HepG2 (cell line): ENCODE measurements around the gene DHX34. TPM values are rescaled to one million over a fixed set of nuclear protein-coding genes. Genes with fewer than 3 reads are reported as not detected.

Source experiments
- CCAR2 ChIP-seq: fragments of 200-400 bp; formaldehyde crosslinking; optimal IDR thresholded peaks from 2 replicates; pipeline ENCODE3; 2018; ENCODE audit warnings: low read depth, mild to moderate bottlenecking, low read length, moderate library complexity
- EED ChIP-seq: sonication (generic); formaldehyde crosslinking; IDR thresholded peaks from 2 replicates; pipeline ENCODE4 v1.5.0; 2020; ENCODE audit warnings: mild to moderate bottlenecking, missing genetic modification reagents
- KDM6A ChIP-seq: IDR thresholded peaks from 2 replicates; pipeline ENCODE4 v1.6.1; 2016; ENCODE audit warnings: low read depth
- NR2F2 ChIP-seq: IDR thresholded peaks from 2 replicates; pipeline ENCODE4 v1.6.1; 2012; ENCODE audit warnings: low read depth, inconsistent platforms, borderline replicate concordance
- NR2F6 ChIP-seq, 2 experiments: IDR thresholded peaks; 2 replicates each; pipeline ENCODE4 v1.6.1; 2016; ENCODE audit warnings: antibody characterized with exemption in 1 of 2, mild to moderate bottlenecking in 1 of 2
- PAWR ChIP-seq: sonication (generic); formaldehyde crosslinking; IDR thresholded peaks from 2 replicates; pipeline ENCODE4 v1.4.0; 2020; ENCODE audit warnings: missing genetic modification reagents, mild to moderate bottlenecking, borderline replicate concordance
- RBM22 ChIP-seq: fragments of 200-400 bp; formaldehyde crosslinking; optimal IDR thresholded peaks from 2 replicates; pipeline ENCODE3; 2017; ENCODE audit warnings: mild to moderate bottlenecking, low read length, moderate library complexity
- RORA ChIP-seq: sonication (generic); formaldehyde crosslinking; IDR thresholded peaks from 2 replicates; pipeline ENCODE4 v1.5.0; 2020; ENCODE audit warnings: mild to moderate bottlenecking, missing genetic modification reagents, moderate library complexity
- TGIF2 ChIP-seq: IDR thresholded peaks from 2 replicates; pipeline ENCODE4 v1.6.1; 2016; ENCODE audit warnings: control low read depth, missing compliant biosample characterization
- TMF1 ChIP-seq: sonication (generic); formaldehyde crosslinking; IDR thresholded peaks from 2 replicates; pipeline ENCODE4 v1.8.1; 2022; ENCODE audit warnings: low read depth, missing genetic modification reagents
- TSC22D2 ChIP-seq: sonication (generic); formaldehyde crosslinking; IDR thresholded peaks from 2 replicates; pipeline ENCODE4 v1.5.1; 2020; ENCODE audit warnings: missing genetic modification reagents, mild to moderate bottlenecking, borderline replicate concordance
- ZBTB21 ChIP-seq: sonication (generic); formaldehyde crosslinking; IDR thresholded peaks from 2 replicates; pipeline ENCODE4 v1.4.0; 2020; ENCODE audit warnings: missing genetic modification reagents
- ZNF20 ChIP-seq: sonication (generic); formaldehyde crosslinking; IDR thresholded peaks from 2 replicates; pipeline ENCODE4 v1.4.0; 2020; ENCODE audit warnings: mild to moderate bottlenecking, moderate library complexity, missing genetic modification reagents
- ZNF331 ChIP-seq: sonication (generic); formaldehyde crosslinking; IDR thresholded peaks from 2 replicates; pipeline ENCODE4 v1.4.0; 2020; ENCODE audit warnings: missing genetic modification reagents
- ZNF768 ChIP-seq: sonication (generic); formaldehyde crosslinking; IDR thresholded peaks from 2 replicates; pipeline ENCODE4 v1.4.0; 2020; ENCODE audit warnings: missing genetic modification reagents
- polyA plus RNA-seq, 8 experiments: library from polyadenylated mRNA; depleted of rRNA in 3 of 8; stranded (reverse) in 7 of 8; unstranded in 1 of 8; fragments of >200 nt; fragmentation: Illumina TruSeq in 4 of 8; extraction: Trizol in 4 of 8; gene quantifications; 2 replicates each; pipeline versions ENCODE4 v1.2.1 to v1.2.3, GENCODE V29; 2011 to 2016; ENCODE audit warnings: low read depth in 4 of 8, missing spikeins in 1 of 8, mixed read lengths in 1 of 8; ENCODE audit not compliant: insufficient read depth in 1 of 8
- total RNA-seq, 5 experiments: library from RNA; depleted of rRNA; stranded (reverse); fragments of >200 nt; fragmentation: Illumina TruSeq; extraction: Trizol; gene quantifications; 2 replicates each; pipeline ENCODE4 v1.2.3, GENCODE V29; 2016; ENCODE audit warnings: low read depth in 1 of 5
- TF ChIP-seq, protein P1 (sequence below): sonication (generic); formaldehyde crosslinking; IDR thresholded peaks from 2 replicates; pipeline ENCODE4 v1.4.0; 2020; ENCODE audit warnings: mild to moderate bottlenecking, missing genetic modification reagents, borderline replicate concordance
- TF ChIP-seq, protein P2 (sequence below): sonication (generic); formaldehyde crosslinking; IDR thresholded peaks from 2 replicates; pipeline ENCODE4 v1.4.0; 2020; ENCODE audit warnings: missing genetic modification reagents
- TF ChIP-seq, protein P3 (sequence below): sonication (generic); formaldehyde crosslinking; IDR thresholded peaks from 2 replicates; pipeline ENCODE4 v1.4.0; 2020; ENCODE audit warnings: low read depth, mild to moderate bottlenecking, missing genetic modification reagents
- TF ChIP-seq, protein P4 (sequence below): sonication (generic); formaldehyde crosslinking; IDR thresholded peaks from 2 replicates; pipeline ENCODE4 v1.4.0; 2020; ENCODE audit warnings: missing genetic modification reagents
- TF ChIP-seq, protein P5 (sequence below): sonication (generic); formaldehyde crosslinking; IDR thresholded peaks from 2 replicates; pipeline ENCODE4 v1.4.0; 2020; ENCODE audit warnings: missing genetic modification reagents, low read depth, mild to moderate bottlenecking, borderline replicate concordance
- TF ChIP-seq, protein P6 (sequence below): sonication (generic); formaldehyde crosslinking; IDR thresholded peaks from 2 replicates; pipeline ENCODE4 v1.4.0; 2020; ENCODE audit warnings: mild to moderate bottlenecking, missing genetic modification reagents

DHX34 gene
- total and polyA plus RNA-seq, 2 of the 13 experiments (the other 11 are each of a cell fraction or from before 2014, with no cell fraction given): 9.2 to 12.0 TPM

DNA sequence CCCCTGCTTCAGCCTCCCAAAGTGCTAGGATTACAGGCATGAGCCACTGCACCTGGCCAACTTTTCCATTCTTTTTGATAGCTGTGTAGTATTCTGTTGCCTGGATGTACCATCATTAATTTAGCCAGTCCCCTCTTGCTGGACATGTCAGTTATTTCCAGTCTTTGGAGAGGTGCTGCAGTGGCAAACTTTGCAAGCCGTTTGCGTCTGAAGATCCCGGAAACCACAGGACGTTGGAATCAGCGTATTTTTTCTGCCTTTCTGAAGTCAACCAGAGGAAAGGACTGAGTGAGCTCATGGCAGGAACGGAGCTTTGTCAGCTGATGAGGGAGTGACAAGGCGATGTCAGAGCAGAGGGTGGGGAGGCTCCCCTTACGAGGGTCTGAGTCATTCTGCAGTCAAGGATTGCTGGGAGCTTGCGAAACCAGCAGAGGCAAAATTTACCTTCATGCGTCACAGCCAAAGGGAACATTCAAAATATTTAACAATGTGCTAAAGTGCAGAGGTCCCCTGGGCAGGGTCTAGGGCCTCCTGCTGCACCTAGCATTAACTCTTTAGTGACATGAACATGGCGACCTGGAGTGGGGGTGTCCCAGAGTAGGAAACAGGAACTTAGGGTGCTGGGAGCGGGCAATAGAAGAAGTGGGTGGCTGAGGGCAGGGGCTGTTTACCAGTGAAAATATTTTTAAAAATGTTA lies 33.8 kb upstream of the DHX34 start (continued):
- TF ChIP-seq, protein P1, sequence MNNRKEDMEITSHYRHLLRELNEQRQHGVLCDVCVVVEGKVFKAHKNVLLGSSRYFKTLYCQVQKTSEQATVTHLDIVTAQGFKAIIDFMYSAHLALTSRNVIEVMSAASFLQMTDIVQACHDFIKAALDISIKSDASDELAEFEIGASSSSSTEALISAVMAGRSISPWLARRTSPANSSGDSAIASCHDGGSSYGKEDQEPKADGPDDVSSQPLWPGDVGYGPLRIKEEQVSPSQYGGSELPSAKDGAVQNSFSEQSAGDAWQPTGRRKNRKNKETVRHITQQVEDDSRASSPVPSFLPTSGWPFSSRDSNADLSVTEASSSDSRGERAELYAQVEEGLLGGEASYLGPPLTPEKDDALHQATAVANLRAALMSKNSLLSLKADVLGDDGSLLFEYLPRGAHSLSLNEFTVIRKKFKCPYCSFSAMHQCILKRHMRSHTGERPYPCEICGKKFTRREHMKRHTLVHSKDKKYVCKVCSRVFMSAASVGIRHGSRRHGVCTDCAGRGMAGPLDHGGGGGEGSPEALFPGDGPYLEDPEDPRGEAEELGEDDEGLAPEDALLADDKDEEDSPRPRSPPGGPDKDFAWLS (CRISPR knock-in tag): no peak
- TF ChIP-seq EED: no peak
- no peak for TF ChIP-seq ZNF20 (CRISPR knock-in tag)
- peak; percentile 95 for TF ChIP-seq TGIF2
- TF ChIP-seq RBM22: no peak
- TF ChIP-seq, protein P2, sequence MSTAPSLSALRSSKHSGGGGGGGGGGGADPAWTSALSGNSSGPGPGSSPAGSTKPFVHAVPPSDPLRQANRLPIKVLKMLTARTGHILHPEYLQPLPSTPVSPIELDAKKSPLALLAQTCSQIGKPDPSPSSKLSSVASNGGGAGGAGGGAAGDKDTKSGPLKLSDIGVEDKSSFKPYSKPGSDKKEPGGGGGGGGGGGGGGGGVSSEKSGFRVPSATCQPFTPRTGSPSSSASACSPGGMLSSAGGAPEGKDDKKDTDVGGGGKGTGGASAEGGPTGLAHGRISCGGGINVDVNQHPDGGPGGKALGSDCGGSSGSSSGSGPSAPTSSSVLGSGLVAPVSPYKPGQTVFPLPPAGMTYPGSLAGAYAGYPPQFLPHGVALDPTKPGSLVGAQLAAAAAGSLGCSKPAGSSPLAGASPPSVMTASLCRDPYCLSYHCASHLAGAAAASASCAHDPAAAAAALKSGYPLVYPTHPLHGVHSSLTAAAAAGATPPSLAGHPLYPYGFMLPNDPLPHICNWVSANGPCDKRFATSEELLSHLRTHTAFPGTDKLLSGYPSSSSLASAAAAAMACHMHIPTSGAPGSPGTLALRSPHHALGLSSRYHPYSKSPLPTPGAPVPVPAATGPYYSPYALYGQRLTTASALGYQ: peak; percentile 83
- peak; percentile 92 for TF ChIP-seq KDM6A (CRISPR knock-in tag)
- TF ChIP-seq ZNF331 (CRISPR knock-in tag): peak; percentile 92
- no peak for TF ChIP-seq TMF1 (CRISPR knock-in tag)
- peak; percentile 85 for TF ChIP-seq NR2F6 (IDR thresholded peaks at IDR 0.05)
- TF ChIP-seq NR2F6 (CRISPR knock-in tag; IDR thresholded peaks at IDR 0.05): peak; percentile 90
- TF ChIP-seq, protein P3, sequence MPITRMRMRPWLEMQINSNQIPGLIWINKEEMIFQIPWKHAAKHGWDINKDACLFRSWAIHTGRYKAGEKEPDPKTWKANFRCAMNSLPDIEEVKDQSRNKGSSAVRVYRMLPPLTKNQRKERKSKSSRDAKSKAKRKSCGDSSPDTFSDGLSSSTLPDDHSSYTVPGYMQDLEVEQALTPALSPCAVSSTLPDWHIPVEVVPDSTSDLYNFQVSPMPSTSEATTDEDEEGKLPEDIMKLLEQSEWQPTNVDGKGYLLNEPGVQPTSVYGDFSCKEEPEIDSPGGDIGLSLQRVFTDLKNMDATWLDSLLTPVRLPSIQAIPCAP (CRISPR knock-in tag): no peak
- TF ChIP-seq, protein P4, sequence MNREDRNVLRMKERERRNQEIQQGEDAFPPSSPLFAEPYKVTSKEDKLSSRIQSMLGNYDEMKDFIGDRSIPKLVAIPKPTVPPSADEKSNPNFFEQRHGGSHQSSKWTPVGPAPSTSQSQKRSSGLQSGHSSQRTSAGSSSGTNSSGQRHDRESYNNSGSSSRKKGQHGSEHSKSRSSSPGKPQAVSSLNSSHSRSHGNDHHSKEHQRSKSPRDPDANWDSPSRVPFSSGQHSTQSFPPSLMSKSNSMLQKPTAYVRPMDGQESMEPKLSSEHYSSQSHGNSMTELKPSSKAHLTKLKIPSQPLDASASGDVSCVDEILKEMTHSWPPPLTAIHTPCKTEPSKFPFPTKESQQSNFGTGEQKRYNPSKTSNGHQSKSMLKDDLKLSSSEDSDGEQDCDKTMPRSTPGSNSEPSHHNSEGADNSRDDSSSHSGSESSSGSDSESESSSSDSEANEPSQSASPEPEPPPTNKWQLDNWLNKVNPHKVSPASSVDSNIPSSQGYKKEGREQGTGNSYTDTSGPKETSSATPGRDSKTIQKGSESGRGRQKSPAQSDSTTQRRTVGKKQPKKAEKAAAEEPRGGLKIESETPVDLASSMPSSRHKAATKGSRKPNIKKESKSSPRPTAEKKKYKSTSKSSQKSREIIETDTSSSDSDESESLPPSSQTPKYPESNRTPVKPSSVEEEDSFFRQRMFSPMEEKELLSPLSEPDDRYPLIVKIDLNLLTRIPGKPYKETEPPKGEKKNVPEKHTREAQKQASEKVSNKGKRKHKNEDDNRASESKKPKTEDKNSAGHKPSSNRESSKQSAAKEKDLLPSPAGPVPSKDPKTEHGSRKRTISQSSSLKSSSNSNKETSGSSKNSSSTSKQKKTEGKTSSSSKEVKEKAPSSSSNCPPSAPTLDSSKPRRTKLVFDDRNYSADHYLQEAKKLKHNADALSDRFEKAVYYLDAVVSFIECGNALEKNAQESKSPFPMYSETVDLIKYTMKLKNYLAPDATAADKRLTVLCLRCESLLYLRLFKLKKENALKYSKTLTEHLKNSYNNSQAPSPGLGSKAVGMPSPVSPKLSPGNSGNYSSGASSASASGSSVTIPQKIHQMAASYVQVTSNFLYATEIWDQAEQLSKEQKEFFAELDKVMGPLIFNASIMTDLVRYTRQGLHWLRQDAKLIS (CRISPR knock-in tag): no peak
- no peak for TF ChIP-seq CCAR2
- no peak for TF ChIP-seq TSC22D2 (CRISPR knock-in tag)
- TF ChIP-seq RORA (CRISPR knock-in tag): no peak
- peak; percentile 98 for TF ChIP-seq ZBTB21
- TF ChIP-seq, protein P5, sequence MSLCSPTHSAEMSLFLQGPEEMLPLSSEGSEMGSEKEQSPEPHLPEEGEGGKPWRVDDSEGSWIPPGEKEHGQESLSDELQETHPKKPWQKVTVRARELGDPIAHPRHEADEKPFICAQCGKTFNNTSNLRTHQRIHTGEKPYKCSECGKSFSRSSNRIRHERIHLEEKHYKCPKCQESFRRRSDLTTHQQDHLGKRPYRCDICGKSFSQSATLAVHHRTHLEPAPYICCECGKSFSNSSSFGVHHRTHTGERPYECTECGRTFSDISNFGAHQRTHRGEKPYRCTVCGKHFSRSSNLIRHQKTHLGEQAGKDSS: peak; percentile 67
- TF ChIP-seq, protein P6, sequence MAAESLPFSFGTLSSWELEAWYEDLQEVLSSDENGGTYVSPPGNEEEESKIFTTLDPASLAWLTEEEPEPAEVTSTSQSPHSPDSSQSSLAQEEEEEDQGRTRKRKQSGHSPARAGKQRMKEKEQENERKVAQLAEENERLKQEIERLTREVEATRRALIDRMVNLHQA (CRISPR knock-in tag): peak; percentile 95
- peak; percentile 33; the same call in 1 of the 2 replicates for TF ChIP-seq ZNF768
- TF ChIP-seq NR2F2: peak; percentile 71; the same call in 1 of the 2 replicates
- no peak for TF ChIP-seq PAWR (CRISPR knock-in tag)
